Ovary (tissue), 3 donors: ENCODE data around the gene NEUROD4.

Experiments used
- POLR2A ChIP-seq: fragments of 450-650 bp; IDR thresholded peaks from one replicate; pipeline ENCODE4 v1.6.1; 2017; ENCODE audit warnings: antibody characterized with exemption, mild to moderate bottlenecking, moderate library complexity
- TF ChIP-seq, protein P1 (sequence below), 3 donors: fragments of 450-650 bp in 2 of 3; fragments of 200-600 bp in 1 of 3; IDR thresholded peaks; one replicate each; pipeline versions ENCODE4 v1.5.1 to v1.8.0; 2016 to 2022; ENCODE audit warnings: antibody characterized with exemption in 3 of 3, mild to moderate bottlenecking in 1 of 3
- donor health status: DM: no; HTN: no; CAD: no.

DNA sequence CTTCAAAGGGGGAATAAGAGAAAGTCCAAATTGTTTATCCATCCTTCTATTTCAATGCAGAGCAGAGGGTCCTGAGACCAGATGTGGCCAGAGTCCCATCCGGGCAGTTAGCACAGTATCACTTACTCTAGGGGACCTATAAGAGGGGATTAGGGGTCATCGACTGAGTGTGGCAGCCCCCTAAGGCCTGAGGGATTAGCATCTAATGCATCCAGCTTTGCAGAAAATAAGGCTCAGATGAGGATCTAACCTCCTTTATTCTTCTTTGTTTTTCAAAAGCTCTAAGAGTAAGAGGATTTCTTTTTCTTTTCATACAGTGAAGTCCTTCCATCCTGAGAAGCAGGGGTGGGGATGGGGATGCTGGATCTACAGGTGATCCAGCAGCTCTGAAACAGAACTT, 43.5 kb downstream of the NEUROD4 start:
- TF ChIP-seq, protein P1, sequence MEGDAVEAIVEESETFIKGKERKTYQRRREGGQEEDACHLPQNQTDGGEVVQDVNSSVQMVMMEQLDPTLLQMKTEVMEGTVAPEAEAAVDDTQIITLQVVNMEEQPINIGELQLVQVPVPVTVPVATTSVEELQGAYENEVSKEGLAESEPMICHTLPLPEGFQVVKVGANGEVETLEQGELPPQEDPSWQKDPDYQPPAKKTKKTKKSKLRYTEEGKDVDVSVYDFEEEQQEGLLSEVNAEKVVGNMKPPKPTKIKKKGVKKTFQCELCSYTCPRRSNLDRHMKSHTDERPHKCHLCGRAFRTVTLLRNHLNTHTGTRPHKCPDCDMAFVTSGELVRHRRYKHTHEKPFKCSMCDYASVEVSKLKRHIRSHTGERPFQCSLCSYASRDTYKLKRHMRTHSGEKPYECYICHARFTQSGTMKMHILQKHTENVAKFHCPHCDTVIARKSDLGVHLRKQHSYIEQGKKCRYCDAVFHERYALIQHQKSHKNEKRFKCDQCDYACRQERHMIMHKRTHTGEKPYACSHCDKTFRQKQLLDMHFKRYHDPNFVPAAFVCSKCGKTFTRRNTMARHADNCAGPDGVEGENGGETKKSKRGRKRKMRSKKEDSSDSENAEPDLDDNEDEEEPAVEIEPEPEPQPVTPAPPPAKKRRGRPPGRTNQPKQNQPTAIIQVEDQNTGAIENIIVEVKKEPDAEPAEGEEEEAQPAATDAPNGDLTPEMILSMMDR (IDR thresholded peaks at IDR 0.05), result no peak
- TF ChIP-seq POLR2A, result no peak
